Nephron progenitor cell (in vitro differentiated cells): ENCODE data around the gene GADD45G.

Experiments used
- DNase-seq: peaks from one replicate; pipeline ENCODE4 v3.0.0; 2021
- H3K27ac Mint-ChIP-seq: 2 replicates; pipeline ENCODE4 v1.8.0; 2021; ENCODE audit warnings: mild to moderate bottlenecking, moderate library complexity, mixed read lengths
- H3K27me3 Mint-ChIP-seq: 2 replicates; pipeline ENCODE4 v1.8.0; 2021; ENCODE audit warnings: mild to moderate bottlenecking, low read depth, mixed read lengths; ENCODE audit not compliant: poor library complexity
- H3K36me3 Mint-ChIP-seq: 2 replicates; pipeline ENCODE4 v1.8.0; 2021; ENCODE audit warnings: low read depth, mixed read lengths
- H3K4me1 Mint-ChIP-seq: 2 replicates; pipeline ENCODE4 v1.8.0; 2021; ENCODE audit warnings: mixed read lengths
- H3K4me3 Mint-ChIP-seq: 2 replicates; pipeline ENCODE4 v1.8.0; 2021; ENCODE audit warnings: mild to moderate bottlenecking, moderate library complexity, mixed read lengths
- H3K9me3 Mint-ChIP-seq: 2 replicates; pipeline ENCODE4 v1.8.0; 2021; ENCODE audit warnings: mild to moderate bottlenecking, moderate library complexity, mixed read lengths
- CTCF ChIP-seq: fragments of 200-600 bp; sonication (generic); IDR thresholded peaks from 2 replicates; pipeline ENCODE4 v1.5.0; 2021; ENCODE audit warnings: antibody characterized with exemption

GADD45G gene

GRCh38 chr9:89595646-89596045 is 9.2 kb upstream of the GADD45G start:
- no peak for DNase-seq
- no peak overlapping the region for H3K27ac Mint-ChIP-seq
- TF ChIP-seq CTCF = no peak
- no peak overlapping the region for H3K4me3 Mint-ChIP-seq
- H3K9me3 Mint-ChIP-seq = no peaks in the 10 kb centered on the region
- H3K27me3 Mint-ChIP-seq = peaks cover 27% of the 10 kb centered on the region
- H3K4me1 Mint-ChIP-seq = peaks cover 30% of the 10 kb centered on the region
- no peaks in the 10 kb centered on the region for H3K36me3 Mint-ChIP-seq

DNA sequence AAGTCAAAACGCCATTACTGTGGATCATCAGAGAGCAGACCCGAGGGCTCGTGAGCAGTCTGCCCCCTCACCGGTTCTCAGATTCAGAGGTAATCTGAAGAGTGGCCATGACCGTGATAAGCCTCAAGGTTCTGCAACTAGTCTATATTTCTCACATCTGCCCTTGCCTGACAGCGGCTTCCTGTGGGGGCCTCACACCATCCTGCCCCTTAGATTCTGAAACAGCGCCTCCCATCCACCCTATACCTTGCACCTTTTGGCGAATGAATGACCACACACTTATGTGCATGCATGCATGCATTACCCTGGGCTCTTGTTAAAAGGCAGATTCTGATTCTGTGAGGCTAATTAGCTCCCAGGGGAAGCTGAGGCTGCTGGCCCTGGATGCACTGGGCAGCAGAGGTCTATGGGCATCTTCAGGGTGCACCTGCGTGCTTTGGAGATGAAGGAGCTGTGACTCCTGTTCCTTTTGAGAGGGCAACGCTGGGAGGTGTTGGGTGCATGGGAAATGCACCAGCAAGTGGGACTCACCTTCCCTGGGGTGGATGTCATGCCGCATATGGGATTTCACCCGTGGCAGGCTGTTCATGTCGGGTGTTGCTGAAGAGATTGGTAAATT is 7.8 kb upstream of the GADD45G start:
- no peak for DNase-seq
- H3K27ac Mint-ChIP-seq = no peak overlapping the region
- no peak overlapping the region for H3K4me3 Mint-ChIP-seq
- H3K36me3 Mint-ChIP-seq = no peaks in the 10 kb centered on the region
- no peaks in the 10 kb centered on the region for H3K9me3 Mint-ChIP-seq
- peaks cover 30% of the 10 kb centered on the region for H3K4me1 Mint-ChIP-seq
- no peak for TF ChIP-seq CTCF
- H3K27me3 Mint-ChIP-seq = peaks cover 32% of the 10 kb centered on the region

DNA sequence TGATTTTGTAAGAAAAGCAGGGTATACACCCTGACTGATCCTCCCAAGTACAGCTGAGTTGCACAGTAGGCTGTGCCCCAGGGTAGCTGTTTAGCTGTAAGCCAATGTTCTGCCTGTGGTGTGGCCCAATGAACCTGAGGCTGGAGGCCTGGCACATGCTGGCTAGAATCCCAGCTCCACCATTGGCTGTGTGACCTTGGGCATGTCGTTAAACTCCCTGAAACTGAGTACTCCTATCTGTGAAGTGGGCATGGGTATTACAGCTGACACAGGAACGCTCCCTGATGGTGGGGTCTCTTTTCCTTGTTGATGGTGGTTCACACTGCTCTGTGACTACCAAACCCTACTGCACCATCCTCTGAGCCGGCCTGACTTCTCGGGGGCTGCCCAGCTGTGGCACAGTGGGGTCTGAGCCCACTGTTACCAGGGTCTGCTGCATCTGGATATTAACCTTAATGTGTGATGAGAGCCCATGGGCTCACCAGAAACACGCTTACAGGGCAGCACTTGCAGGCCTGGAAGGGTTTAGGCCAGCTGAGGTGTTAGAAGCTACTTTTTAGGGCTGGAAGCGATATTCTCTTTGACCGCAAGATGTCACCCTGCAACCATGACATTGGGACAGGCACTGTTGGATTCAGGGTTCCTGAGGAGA is 7.0 kb upstream of the GADD45G start:
- no peaks in the 10 kb centered on the region for H3K9me3 Mint-ChIP-seq
- TF ChIP-seq CTCF = peak; percentile 86
- H3K27me3 Mint-ChIP-seq = peaks cover 29% of the 10 kb centered on the region
- DNase-seq = peak; percentile 73
- H3K27ac Mint-ChIP-seq = no peak overlapping the region
- H3K4me3 Mint-ChIP-seq = no peak overlapping the region
- no peaks in the 10 kb centered on the region for H3K36me3 Mint-ChIP-seq
- peaks cover 28% of the 10 kb centered on the region for H3K4me1 Mint-ChIP-seq

DNA sequence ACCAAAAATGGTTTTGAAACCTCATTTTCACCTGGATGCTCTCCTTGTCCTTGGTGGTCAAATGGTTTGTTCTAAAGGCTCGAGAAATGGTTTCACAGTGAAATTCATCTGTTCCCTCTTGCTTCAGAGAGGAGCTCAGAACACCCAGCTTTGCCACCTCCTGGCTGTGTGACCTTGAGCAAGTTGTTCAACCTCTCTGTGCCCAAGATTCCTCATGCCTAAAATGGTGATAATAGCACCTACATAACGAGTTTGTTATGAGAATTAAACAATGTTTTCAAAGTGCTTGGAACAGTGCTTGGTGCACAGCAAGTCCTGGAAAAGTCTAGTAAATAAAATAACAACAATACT is 6.5 kb upstream of the GADD45G start:
- H3K9me3 Mint-ChIP-seq = no peaks in the 10 kb centered on the region
- H3K4me1 Mint-ChIP-seq = peaks cover 28% of the 10 kb centered on the region
- peak; percentile 18 for TF ChIP-seq CTCF
- no peak overlapping the region for H3K4me3 Mint-ChIP-seq
- no peaks in the 10 kb centered on the region for H3K36me3 Mint-ChIP-seq
- no peak overlapping the region for H3K27ac Mint-ChIP-seq
- peaks cover 27% of the 10 kb centered on the region for H3K27me3 Mint-ChIP-seq
- DNase-seq = no peak

GRCh38 chr9:89598926-89599325 is 5.9 kb upstream of the GADD45G start:
- H3K4me3 Mint-ChIP-seq = no peak overlapping the region
- no peaks in the 10 kb centered on the region for H3K9me3 Mint-ChIP-seq
- H3K36me3 Mint-ChIP-seq = no peaks in the 10 kb centered on the region
- H3K27ac Mint-ChIP-seq = no peak overlapping the region
- TF ChIP-seq CTCF = no peak
- DNase-seq = no peak
- H3K4me1 Mint-ChIP-seq = peaks cover 28% of the 10 kb centered on the region
- H3K27me3 Mint-ChIP-seq = peaks cover 30% of the 10 kb centered on the region

DNA sequence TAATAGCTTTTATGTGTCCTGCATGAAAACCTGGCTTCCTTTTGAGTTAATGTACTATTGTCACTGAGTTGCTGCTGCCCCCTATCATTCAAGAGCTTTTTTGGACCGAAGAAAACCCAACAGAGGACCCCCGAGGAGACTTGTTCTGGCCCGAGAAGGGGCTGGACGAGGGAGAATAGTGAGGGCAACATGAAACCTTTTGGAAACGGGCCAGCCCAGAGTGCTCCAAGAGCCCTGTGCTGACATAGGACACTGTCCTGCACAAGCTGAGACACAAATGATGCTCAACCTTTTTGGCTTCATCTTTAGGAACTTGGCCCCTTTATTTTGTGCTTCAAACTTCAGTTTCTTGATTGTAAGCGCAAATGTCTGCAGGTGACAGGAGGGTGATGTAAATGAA is 4.0 kb upstream of the GADD45G start:
- H3K4me1 Mint-ChIP-seq = peaks cover 28% of the 10 kb centered on the region
- no peak overlapping the region for H3K4me3 Mint-ChIP-seq
- H3K27ac Mint-ChIP-seq = no peak overlapping the region
- no peak for DNase-seq
- H3K36me3 Mint-ChIP-seq = no peaks in the 10 kb centered on the region
- H3K27me3 Mint-ChIP-seq = peaks cover 28% of the 10 kb centered on the region
- TF ChIP-seq CTCF = no peak
- no peaks in the 10 kb centered on the region for H3K9me3 Mint-ChIP-seq
